GM21528 (cell line): ENCODE data around the gene PRDX5.
"Not testable (repeated sequence)": the region's sequence is repeated elsewhere in the genome, so short reads cannot be mapped to it uniquely, and the experiment has no call there.

Experiments used
- ATAC-seq: cut with Tn5 transposase; IDR thresholded peaks from one replicate; pipeline ENCODE4 v1.9.1; 2021; ENCODE audit warnings: mild to moderate bottlenecking, moderate library complexity; ENCODE audit not compliant: unreplicated experiment, low FRiP score

Gene PRDX5

DNA sequence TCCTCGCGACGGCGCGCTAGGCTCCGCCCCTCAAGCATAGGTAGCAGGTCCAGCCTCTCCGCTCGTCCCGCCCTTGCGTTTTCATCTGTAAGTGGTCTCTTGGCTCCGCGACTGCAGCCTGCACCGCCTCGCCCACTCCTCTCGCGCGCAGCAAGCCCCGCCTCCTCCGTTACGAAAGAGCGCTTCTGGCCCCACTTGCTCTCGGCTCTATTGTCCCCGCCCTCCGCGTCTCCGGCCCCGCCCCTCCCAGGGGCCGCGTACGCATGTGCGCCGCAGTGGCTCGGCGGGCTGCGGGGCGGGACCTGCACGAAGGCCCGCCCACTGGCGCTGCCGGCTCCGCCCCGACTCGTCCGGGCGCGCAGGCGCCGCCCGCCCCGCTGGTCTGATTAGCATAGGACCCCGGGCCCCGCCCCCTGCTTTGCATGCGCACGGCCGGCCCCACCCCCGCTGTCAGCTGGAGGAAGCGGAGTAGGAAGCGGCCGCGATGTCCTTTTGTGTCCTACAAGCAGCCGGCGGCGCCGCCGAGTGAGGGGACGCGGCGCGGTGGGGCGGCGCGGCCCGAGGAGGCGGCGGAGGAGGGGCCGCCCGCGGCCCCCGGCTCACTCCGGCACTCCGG is 12.7 kb upstream of the PRDX5 start, which contains the start of gene ESRRA:
TSS of gene ESRRA (plus strand) at position 450 of the 616 bp plus-strand sequence. CDS start 1,656 bp downstream, outside the sequence.
- peak; percentile 65 for ATAC-seq

DNA sequence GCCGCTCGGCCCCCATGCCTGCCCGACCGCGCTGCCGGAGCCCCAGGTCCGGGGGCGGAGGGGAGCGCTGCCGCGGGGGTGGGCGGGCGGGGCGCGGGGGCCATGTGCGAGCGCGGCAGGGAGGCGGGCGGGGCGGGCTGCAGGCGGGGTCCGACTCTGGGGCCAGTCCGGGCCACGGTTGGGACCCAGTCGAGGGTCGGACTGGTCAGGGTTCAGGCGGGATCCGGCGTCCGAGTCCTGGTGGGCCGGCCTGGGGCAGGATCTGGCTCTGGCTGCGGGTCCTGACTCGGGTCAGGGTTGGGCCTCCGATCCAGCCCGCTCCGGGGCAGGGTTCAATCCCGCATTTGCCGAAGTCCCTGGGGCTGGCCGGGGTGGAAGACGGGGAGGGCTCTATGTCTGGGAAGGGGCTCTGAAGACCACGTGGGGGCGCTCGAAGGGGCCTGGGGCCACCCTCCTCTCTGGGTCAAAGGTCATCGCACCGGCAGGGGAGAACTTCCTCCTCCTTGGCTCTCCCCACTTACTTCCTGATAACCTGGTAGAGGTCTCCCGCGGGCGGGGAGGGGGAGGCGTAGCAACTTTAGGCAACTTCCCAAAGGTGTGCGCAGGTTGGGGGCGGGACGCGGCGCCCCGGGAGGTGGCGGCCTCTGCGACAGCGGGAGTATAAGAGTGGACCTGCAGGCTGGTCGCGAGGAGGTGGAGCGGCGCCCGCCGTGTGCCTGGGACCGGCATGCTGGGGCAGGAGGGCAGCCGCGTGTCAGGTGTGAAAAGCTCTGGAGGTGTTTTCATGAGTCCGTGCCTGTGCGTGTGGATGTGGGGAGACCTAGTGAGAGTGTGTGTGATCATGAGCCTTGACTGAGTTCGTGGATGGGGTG is 12.0 kb upstream of the PRDX5 start:
- peak; percentile 37 for ATAC-seq

DNA sequence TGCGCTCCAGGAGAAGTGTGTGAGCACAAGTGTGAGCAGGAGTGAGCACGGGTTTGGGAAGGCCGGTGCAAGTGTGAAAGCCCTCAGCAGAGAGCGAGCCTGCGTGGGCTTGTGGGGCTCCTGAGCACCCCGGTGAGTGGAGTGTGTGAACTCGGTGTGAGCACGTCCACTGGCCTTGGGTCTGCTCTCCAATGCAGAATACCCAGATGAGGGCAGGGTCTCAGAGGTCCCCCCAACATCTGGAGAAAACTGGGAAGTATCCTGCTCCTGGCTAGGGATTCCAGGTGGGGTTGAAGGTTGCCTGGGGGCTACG is 11.4 kb upstream of the PRDX5 start:
- no peak for ATAC-seq

DNA sequence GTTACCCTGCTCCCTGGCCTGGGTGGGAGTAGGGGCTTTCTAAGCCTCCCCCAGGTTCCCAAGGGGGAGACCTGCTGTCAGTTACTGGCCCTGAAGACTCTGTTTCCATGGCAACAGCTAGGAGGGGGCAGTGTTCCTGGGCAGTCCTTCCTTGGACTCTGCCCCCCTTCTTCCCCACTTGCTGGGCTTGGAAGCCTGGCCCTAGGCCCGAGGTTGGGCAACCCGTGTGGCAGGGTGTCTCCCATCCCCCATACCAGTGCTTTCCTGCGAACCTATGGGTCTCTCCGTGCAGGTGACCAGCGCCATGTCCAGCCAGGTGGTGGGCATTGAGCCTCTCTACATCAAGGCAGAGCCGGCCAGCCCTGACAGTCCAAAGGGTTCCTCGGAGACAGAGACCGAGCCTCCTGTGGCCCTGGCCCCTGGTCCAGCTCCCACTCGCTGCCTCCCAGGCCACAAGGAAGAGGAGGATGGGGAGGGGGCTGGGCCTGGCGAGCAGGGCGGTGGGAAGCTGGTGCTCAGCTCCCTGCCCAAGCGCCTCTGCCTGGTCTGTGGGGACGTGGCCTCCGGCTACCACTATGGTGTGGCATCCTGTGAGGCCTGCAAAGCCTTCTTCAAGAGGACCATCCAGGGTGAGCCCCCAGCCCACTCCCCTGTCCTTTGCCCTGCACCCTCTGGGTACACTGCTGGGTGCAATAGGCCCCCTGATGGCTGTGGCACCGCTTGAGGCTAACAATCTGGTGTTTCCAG is 10.9 kb upstream of the PRDX5 start:
- ATAC-seq = no peak

DNA sequence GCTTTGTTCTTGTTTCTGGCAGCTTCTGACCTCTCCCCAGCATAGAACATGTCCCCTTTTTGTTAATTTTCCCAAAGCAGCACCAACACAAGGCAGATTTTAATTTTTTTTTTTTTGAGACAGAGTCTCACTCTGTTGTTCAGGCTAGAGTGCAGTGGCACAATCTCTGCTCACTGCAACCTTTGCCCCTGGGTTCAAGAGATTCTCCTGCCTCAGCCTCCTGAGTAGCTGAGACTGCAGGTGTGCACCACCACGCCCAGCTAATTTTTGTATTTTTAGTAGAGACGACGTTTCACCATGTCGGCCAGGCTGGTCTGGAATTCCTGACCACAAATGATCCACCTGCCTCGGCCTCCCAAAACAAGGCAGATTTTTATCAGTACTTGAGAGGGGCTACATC is 10.1 kb upstream of the PRDX5 start:
- ATAC-seq = not testable (repeated sequence)

DNA sequence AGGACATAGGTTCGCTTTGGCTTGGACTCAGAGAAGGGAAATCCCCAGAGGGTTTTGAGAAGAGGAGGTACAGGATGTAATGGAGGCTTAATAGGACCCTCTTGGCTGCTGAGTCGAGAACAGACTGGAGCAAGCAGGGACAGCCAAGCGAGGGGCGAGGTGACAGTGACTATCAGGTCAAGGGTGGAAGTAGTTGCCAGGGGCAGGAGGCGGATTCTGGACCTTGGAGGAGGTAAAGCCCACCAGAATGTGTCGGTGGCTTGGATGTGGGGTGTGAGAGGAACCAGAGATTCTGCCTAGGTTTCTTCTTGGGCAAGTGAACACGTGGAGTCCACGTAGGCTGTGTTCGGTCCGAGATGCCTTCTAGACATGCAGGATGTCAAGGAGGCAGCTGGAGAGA is 5.0 kb upstream of the PRDX5 start:
- ATAC-seq = no peak

DNA sequence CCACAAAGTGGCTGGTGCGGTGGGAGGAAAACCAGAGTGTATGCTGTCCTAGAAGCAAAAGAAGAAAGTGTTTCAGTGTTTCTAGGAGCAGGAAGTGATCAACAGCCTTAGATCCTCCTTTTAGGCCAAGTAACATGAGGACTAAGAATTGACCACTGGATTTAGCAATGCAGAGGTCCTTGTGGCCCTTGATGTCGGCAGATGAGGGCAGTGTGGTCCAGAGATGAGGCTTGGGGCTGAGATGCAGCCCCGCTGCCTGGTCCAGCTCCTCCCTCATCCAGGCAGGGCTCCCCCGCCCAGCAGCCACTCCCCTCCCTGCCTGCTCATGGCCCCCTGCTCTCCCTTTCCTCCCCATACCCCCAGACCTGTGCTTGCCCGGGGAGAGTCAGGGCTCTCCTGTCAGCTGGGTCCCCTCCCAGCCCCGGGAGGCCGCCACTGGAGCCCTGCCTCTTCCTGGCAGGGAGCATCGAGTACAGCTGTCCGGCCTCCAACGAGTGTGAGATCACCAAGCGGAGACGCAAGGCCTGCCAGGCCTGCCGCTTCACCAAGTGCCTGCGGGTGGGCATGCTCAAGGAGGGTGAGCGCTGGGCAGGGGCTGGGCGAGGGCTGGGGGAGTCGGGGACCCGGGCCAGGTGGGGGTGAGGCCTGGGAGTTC is 4.3 kb upstream of the PRDX5 start:
- no peak for ATAC-seq

DNA sequence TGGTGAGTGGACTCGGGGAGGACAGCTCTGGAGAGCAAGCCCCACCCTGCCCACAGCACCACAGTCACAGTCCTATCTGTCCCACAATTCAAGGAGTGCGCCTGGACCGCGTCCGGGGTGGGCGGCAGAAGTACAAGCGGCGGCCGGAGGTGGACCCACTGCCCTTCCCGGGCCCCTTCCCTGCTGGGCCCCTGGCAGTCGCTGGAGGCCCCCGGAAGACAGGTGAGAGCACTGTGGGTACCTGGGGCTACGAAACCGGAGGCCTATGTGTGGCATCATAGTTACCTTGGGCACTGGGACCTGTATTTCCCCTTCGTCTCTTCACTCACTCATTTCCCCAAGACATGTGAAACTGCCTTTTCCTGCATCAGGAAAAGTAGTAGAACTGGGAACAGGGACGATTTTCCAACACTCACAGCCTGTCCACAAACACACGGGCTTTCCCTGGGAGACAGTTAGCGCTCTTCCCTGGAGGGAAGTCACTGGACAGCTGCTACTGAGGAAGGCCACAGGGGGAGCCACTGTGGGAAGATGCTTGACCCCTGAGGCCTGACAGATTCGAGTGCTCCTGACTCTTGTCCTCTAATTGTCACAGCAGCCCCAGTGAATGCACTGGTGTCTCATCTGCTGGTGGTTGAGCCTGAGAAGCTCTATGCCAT is 3.6 kb upstream of the PRDX5 start:
- ATAC-seq = no peak

DNA sequence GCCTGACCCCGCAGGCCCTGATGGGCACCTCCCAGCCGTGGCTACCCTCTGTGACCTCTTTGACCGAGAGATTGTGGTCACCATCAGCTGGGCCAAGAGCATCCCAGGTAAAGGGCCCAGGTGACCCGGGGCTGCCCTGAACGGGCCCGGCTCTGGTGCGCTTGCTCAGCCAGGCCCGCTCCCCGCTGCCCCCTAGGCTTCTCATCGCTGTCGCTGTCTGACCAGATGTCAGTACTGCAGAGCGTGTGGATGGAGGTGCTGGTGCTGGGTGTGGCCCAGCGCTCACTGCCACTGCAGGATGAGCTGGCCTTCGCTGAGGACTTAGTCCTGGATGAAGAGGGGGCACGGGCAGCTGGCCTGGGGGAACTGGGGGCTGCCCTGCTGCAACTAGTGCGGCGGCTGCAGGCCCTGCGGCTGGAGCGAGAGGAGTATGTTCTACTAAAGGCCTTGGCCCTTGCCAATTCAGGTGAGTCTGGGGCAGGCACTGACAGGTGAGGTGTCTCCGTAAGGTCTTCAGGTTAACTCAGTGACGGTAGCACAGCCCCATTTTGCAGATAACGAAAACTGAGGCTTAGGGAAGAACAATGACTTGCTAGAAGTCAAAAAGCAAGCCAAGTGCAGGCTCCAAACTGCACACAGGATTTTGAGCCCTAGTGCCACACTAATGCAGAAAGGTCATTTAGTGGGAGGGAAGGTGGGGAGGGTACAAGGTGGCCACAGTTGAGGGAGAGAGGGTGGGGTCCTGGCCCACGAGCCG is 2.9 kb upstream of the PRDX5 start:
- ATAC-seq = no peak

DNA sequence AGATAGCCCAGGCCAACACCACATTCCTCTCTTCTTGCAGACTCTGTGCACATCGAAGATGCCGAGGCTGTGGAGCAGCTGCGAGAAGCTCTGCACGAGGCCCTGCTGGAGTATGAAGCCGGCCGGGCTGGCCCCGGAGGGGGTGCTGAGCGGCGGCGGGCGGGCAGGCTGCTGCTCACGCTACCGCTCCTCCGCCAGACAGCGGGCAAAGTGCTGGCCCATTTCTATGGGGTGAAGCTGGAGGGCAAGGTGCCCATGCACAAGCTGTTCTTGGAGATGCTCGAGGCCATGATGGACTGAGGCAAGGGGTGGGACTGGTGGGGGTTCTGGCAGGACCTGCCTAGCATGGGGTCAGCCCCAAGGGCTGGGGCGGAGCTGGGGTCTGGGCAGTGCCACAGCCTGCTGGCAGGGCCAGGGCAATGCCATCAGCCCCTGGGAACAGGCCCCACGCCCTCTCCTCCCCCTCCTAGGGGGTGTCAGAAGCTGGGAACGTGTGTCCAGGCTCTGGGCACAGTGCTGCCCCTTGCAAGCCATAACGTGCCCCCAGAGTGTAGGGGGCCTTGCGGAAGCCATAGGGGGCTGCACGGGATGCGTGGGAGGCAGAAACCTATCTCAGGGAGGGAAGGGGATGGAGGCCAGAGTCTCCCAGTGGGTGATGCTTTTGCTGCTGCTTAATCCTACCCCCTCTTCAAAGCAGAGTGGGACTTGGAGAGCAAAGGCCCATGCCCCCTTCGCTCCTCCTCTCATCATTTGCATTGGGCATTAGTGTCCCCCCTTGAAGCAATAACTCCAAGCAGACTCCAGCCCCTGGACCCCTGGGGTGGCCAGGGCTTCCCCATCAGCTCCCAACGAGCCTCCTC is 2.0 kb upstream of the PRDX5 start:
- not testable (repeated sequence) for ATAC-seq

DNA sequence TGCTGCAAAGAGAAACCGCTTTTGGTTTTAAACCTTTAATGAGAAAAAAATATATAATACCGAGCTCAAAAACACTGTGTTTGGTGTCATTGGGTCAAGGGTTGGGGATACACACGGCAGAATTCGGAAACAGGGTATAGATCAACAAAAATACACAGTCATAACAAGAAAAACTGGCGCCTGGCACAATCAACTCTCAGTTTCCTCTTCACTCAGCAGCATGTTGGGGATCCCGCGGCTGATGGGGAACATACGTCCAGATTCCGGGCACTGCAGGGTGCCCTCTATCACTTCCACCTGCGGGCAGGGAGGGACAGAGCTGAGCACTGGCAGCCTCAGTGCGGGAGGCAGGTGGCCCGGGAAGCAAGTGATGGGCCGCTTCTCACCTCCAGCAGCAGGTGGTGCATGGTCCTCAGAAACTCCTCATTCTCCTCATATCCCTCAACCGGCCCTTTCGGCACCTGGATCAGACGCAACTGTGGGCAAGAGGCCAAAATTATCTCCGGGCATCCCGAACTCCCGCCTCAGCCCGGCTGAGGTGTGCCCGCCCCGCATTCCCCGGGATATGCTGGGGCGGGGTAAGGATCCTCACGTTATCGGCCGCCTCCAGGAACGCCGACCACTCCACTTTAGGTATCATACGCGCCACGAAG is 1.1 kb upstream of the PRDX5 start:
- ATAC-seq = no peak

DNA sequence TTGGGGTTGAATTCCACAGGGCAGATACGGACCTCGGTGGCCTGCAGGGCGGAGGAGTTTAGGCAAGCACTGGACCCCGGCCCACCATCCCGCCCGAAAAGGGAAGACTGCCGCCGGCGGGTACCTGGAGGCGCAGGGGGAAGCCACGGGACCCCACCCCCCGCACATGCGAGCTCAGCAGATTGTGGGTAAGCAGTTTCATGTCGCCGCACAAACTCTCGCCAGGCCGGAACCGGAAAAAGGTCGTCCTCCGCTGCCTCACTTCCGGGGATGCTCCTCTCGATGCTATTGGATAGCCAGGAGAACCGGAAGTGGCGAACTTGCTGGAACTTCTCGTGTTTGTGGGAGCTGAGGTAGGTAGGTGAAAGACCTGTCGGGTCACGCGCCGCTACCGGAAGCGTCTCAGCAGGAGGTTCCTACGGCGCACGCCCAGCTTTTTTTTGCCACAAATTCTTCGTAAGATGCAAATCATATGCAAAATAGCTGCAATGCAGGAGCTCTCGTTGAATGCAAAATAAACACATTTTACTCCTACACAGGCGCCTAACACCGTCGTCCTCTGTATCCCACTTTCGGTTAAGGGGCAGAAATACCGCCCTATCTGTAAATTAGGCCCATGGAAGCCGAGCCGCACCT is 478 bp upstream of the PRDX5 start, which contains the start of gene TRMT112:
TSS of gene TRMT112 (minus strand) at position 235 of the 636 bp plus-strand sequence. CDS start at position 202, 33 bp downstream.
- ATAC-seq = peak; percentile 50

DNA sequence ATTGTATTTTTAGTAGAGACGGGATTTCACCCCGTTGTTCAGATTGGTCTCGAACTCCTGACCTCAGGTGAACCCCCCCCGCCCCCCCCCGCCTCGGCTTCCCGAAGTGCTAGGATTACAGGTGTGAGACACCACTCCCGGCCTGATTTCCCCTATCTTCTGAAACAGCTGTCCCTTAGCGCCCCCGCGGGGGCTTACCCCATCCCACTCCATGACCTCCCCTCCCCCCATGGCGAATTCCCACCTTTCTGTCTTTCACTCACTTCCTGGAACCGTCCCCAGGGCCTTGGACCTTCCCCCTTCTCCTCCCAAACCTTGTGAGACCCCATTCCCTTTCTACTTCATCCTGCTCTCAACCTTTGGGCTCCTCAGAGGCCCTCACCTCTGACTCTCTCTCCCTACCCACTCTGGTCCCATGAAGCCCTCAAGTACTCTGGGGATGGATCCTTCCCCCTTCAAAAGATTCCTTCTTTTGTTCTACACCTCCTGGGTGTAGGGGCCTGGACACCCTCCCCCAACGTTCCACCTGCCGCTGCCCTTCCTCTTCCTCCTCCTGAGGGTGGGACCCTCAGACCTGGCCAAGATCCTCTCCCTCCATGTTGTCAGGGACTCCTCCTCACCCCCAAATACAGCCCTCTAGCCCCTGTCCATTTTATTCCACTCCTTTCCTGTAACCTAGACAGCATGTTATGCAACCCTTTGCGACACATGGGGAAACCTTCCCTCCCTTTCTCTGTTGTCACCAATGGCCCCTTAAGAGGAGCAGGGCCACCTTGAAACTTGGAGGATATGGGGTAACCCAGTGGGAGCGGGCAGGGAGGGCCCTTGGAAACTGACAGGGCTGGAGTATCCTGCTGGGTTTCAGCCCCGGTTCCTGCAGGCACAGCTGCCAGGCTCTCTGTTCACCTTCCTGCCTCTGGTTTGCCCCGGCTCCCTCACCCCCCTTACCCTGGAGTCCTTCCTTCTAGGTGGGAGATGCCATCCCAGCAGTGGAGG is 1.1 kb downstream of the PRDX5 start:
- no peak for ATAC-seq

DNA sequence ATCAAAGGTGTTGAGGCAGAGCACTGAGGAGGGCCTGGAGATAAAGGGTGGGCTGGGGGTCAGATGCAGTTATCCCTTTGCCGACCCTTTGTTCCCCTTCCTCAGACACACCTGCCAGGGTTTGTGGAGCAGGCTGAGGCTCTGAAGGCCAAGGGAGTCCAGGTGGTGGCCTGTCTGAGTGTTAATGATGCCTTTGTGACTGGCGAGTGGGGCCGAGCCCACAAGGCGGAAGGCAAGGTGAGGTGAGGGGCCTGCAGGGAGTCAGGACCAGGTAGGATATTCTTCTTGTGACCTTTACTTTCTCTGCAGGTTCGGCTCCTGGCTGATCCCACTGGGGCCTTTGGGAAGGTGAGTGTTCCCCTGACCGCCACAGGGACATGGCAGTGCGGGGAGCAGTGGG is 2.6 kb downstream of the PRDX5 start:
- ATAC-seq = no peak

DNA sequence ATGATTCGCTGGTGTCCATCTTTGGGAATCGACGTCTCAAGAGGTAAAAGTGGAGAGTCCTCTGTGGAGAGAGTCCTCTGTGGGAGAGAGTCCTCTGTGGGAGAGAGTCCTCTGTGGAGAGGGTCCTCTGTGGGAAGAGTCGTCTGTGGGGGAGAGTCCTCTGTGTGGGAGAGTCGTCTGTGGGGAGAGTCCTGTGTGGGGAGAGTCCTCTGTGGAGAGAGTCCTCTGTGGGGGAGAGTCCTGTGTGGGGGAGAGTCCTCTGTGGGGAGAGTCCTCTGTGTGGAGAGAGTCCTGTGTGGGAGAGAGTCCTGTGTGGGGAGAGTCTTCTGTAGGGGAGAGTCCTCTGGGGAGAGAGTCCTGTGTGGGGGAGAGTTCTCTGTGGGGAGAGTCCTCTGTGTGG is 3.1 kb downstream of the PRDX5 start:
- ATAC-seq = no peak

DNA sequence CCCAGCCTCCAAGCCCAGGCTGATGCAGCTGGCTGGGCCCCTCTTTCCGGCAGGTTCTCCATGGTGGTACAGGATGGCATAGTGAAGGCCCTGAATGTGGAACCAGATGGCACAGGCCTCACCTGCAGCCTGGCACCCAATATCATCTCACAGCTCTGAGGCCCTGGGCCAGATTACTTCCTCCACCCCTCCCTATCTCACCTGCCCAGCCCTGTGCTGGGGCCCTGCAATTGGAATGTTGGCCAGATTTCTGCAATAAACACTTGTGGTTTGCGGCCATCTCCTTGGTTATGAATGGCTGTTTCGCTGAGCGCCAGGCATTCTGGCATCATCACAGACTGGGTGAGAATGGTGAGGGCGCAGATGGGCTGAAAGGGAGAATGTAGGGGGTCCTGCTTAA is 3.6 kb downstream of the PRDX5 start:
- ATAC-seq = no peak

DNA sequence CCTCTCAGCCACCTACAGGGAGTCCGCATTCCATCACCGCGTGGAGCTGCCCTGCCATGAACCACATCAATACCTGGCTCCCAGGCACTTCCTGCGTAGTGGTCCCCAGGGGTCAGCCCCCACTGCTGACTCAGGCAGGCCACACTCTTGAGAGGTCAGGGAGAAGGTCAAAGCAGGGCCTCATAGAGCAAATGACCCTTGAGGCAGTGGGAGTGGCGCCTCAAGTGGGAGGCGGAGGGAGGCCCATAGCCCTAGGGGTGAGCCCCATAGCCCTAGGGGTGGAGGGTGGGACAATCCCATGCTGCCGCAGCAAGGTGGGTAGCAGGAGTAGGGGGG is 5.0 kb downstream of the PRDX5 start:
- ATAC-seq = no peak
